ENCODE measurements around the gene PIGU.

DNA sequence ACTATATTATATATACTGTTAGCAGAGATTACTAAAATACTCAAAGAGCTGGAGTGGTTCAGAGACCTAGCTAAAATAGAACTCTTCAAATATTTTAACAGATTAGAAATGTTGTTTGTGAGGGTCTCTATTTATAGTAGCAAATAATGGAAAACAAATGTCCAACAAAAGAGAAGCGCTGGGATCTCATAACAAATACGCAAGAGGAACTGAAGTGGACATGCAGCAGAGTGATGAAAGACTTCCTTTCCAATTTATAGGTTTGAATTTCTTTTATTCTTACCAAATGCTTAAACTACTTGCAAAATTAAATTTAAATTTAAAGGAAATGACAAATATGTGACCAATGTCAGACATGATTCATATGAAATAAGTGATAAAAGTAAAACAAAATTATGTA, 49.9 kb downstream of the PIGU start:
- TF ChIP-seq POLR2AphosphoS5 (IDR thresholded peaks at IDR 0.05): no peak
- TF ChIP-seq, protein P1, sequence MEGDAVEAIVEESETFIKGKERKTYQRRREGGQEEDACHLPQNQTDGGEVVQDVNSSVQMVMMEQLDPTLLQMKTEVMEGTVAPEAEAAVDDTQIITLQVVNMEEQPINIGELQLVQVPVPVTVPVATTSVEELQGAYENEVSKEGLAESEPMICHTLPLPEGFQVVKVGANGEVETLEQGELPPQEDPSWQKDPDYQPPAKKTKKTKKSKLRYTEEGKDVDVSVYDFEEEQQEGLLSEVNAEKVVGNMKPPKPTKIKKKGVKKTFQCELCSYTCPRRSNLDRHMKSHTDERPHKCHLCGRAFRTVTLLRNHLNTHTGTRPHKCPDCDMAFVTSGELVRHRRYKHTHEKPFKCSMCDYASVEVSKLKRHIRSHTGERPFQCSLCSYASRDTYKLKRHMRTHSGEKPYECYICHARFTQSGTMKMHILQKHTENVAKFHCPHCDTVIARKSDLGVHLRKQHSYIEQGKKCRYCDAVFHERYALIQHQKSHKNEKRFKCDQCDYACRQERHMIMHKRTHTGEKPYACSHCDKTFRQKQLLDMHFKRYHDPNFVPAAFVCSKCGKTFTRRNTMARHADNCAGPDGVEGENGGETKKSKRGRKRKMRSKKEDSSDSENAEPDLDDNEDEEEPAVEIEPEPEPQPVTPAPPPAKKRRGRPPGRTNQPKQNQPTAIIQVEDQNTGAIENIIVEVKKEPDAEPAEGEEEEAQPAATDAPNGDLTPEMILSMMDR (IDR thresholded peaks at IDR 0.05): no peak

Measured in stomach (tissue), 4 donors.